Esophagus squamous epithelium (tissue), 5 donors: ENCODE data around the gene DIS3L2. TPM values are rescaled to one million over a fixed set of nuclear protein-coding genes. Genes with fewer than 3 reads are reported as not detected.

Experiments
- DNase-seq: peaks from one replicate; lab custom pipeline; 2025; lab: John Stamatoyannopoulos, UW
- H3K27ac ChIP-seq, 4 donors: fragments of 200-600 bp; sonication (generic); one replicate each; pipeline ENCODE4 v1.5.1; 2016 to 2019; ENCODE audit warnings: mild to moderate bottlenecking in 1 of 4
- H3K27me3 ChIP-seq, 4 donors: fragments of 200-600 bp; sonication (generic); 1 replicate in 3 of 4; 2 replicates in 1 of 4; pipeline versions ENCODE4 v1.5.1 to v1.6.0; 2017 to 2021; ENCODE audit warnings: antibody characterized with exemption in 1 of 4
- H3K36me3 ChIP-seq, 3 donors: fragments of 200-600 bp; sonication (generic); one replicate each; pipeline ENCODE4 v1.5.1; 2016 to 2019
- H3K4me1 ChIP-seq, 3 donors: fragments of 200-600 bp; sonication (generic); one replicate each; pipeline ENCODE4 v1.5.1; 2017 to 2019
- H3K4me3 ChIP-seq, 4 donors: fragments of 200-600 bp; sonication (generic); 1 replicate in 3 of 4; 2 replicates in 1 of 4; pipeline ENCODE4 v1.5.1; 2016 to 2019; ENCODE audit warnings: mild to moderate bottlenecking in 2 of 4, moderate library complexity in 1 of 4
- H3K9me3 ChIP-seq, 3 donors: fragments of 200-600 bp; sonication (generic); one replicate each; pipeline ENCODE4 v1.5.1; 2016 to 2019
- CTCF ChIP-seq, 6 experiments: fragments of 450-650 bp in 4 of 6; fragments of 200-600 bp in 2 of 6; sonication (generic) in 2 of 6; IDR thresholded peaks; one replicate each; pipeline ENCODE4 v1.5.1; 2016 to 2019; ENCODE audit warnings: antibody characterized with exemption in 6 of 6, mild to moderate bottlenecking in 4 of 6, moderate library complexity in 4 of 6
- POLR2A ChIP-seq, 4 donors: fragments of 450-650 bp; IDR thresholded peaks; one replicate each; pipeline ENCODE4 v1.6.1; 2017; ENCODE audit warnings: antibody characterized with exemption in 4 of 4, mild to moderate bottlenecking in 4 of 4, moderate library complexity in 3 of 4
- WGBS, 2 donors: methylation state at CpG; one replicate each; pipeline ENCODE4 v1.1.5; 2018; 5-methylcytosine and 5-hydroxymethylcytosine counted together
- intact Hi-C: fragments of 100-400 bp; cut with DNase I; formaldehyde crosslinking; loops from one replicate; pipeline ENCODE4 v1.15.0; 2022
- total RNA-seq, 4 donors: library from RNA; depleted of rRNA; stranded (reverse); fragments of >200 nt; gene quantifications; one replicate each; pipeline ENCODE4 v1.1.0, GENCODE V29; 2016
- donor health status: DM: yes; HTN: yes; CAD: no.

Gene DIS3L2
- total RNA-seq, 4 donors from 2014 or later, result 14.5 to 42.8 (median 32.4) TPM

GRCh38 chr2:232242316-232242715 is 280.8 kb downstream of the DIS3L2 start:
- TF ChIP-seq CTCF (IDR thresholded peaks at IDR 0.05), result no peak
- TF ChIP-seq POLR2A (IDR thresholded peaks at IDR 0.05), result no peak
- H3K4me1 ChIP-seq, result peaks cover 0 to 32% (median 6%) of the 10 kb centered on the region in 3 donors
- WGBS, 2 donors, result 96 to 100% methylated on average over 2 of the region's 2 CpGs
- H3K4me3 ChIP-seq, result no peak overlapping the region
- H3K27me3 ChIP-seq, result no peaks in the 10 kb centered on the region
- intact Hi-C loops, result no loop called here
- H3K27ac ChIP-seq, result no peak overlapping the region
- DNase-seq, result no peak
- no peaks in the 10 kb centered on the region for H3K9me3 ChIP-seq
- H3K36me3 ChIP-seq, result peaks cover 0 to 47% (median 0%) of the 10 kb centered on the region in 3 donors

DNA sequence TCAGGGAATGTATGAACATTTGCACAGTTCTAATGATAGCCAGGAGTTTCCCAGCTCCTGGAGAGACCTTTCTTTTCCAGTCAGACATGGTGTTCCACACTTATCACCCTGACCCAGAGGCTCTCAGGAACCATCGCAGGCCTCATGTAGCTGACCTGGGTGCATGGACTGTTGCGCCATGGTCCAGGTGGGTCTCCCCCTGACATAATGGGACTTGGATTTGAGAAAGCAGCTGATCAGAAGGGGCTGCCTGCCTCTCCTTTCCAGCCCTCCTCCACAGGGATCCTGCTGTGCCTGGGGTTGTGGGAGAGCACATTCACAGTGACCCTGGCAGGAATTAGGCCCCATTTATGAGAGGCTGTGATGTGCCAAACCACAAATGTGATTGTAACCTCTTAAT is 283.6 kb downstream of the DIS3L2 start:
- intact Hi-C loops, result no loop called here
- H3K4me3 ChIP-seq, result no peak overlapping the region
- H3K27ac ChIP-seq, result no peak overlapping the region
- WGBS, 2 donors, result 100% methylated on average over 2 of the region's 2 CpGs
- H3K27me3 ChIP-seq, result no peaks in the 10 kb centered on the region
- no peak for DNase-seq
- H3K9me3 ChIP-seq, result no peaks in the 10 kb centered on the region
- H3K36me3 ChIP-seq, result peaks cover 0 to 43% (median 0%) of the 10 kb centered on the region in 3 donors
- TF ChIP-seq CTCF (IDR thresholded peaks at IDR 0.05) (no peak), POLR2A (IDR thresholded peaks at IDR 0.05) (no peak)
- H3K4me1 ChIP-seq, result peaks cover 0 to 6% (median 0%) of the 10 kb centered on the region in 3 donors

DNA sequence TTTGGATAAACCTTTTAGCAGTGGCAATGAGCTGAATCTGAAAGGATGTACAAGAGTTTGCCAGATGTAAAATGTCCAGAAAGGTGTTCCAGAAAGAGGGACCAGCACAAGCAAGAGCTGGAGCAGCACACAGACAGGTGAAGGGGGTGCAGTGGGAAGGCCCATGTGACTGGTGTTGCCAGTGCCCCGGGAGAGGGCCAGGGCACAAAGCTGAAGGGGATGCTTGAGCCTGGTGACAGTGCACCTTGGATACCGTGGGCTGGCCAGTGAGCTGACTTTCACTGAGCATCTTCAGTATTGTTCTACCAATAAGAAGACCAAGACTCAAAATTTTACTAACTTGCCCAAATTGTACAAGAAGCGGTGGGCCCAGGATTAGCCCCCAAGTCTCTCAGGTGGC is 284.7 kb downstream of the DIS3L2 start:
- WGBS, 2 donors, result 80 to 81% methylated on average over 3 of the region's 3 CpGs
- no peaks in the 10 kb centered on the region for H3K27me3 ChIP-seq
- TF ChIP-seq CTCF (IDR thresholded peaks at IDR 0.05) (no peak), POLR2A (IDR thresholded peaks at IDR 0.05) (no peak)
- no peaks in the 10 kb centered on the region for H3K4me1 ChIP-seq
- H3K36me3 ChIP-seq, result peaks cover 0 to 43% (median 0%) of the 10 kb centered on the region in 3 donors
- H3K27ac ChIP-seq, result no peak overlapping the region
- no peaks in the 10 kb centered on the region for H3K9me3 ChIP-seq
- intact Hi-C loops, result no loop called here
- DNase-seq, result no peak
- H3K4me3 ChIP-seq, result no peak overlapping the region

DNA sequence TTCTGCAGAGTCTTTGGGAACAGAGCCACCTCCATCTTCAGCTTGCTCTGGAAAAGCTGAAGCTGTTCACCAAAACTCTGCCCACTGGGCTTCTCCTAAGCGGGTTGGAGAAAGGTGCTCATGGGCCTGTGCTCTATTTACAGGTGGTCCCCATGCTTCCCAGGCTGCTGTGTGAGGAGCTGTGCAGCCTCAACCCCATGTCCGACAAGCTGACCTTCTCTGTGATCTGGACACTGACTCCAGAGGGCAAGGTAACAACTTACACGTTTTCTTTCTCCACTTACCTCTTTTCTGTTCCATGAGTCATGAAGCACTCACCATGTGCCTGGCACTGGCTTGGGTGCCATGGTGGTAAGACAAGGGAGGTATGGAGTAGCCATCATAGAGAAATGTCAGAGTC is 287.6 kb downstream of the DIS3L2 start:
- WGBS, 2 donors, result 75 to 83% methylated on average over 2 of the region's 3 CpGs
- H3K36me3 ChIP-seq, result peaks cover 0 to 57% (median 0%) of the 10 kb centered on the region in 3 donors
- H3K27ac ChIP-seq, result no peak overlapping the region
- DNase-seq, result no peak
- intact Hi-C loops, result no loop called here
- H3K4me3 ChIP-seq, result no peak overlapping the region
- no peaks in the 10 kb centered on the region for H3K9me3 ChIP-seq
- H3K4me1 ChIP-seq, result no peaks in the 10 kb centered on the region
- TF ChIP-seq POLR2A (IDR thresholded peaks at IDR 0.05), result no peak
- TF ChIP-seq CTCF (IDR thresholded peaks at IDR 0.05), result no peak
- H3K27me3 ChIP-seq, result no peaks in the 10 kb centered on the region

GRCh38 chr2:232250246-232251175 is 289.0 kb downstream of the DIS3L2 start:
- Histone ChIP-seq H3K27ac (no peak overlapping the region), H3K36me3 (peaks cover 0 to 62% (median 0%) of the 10 kb centered on the region in 3 donors), H3K27me3 (no peaks in the 10 kb centered on the region), H3K9me3 (no peaks in the 10 kb centered on the region), H3K4me3 (no peak overlapping the region), H3K4me1 (no peaks in the 10 kb centered on the region)
- WGBS, 2 donors, result 78 to 80% methylated on average over 5 of the region's 5 CpGs
- TF ChIP-seq CTCF (IDR thresholded peaks at IDR 0.05), result no peak
- TF ChIP-seq POLR2A (IDR thresholded peaks at IDR 0.05), result no peak
- intact Hi-C loops, result no loop called here
- DNase-seq, result no peak
